ENCODE results near the gene MCCD1.

Gene MCCD1

GRCh38 chr6:31525932-31526591, 2.7 kb upstream of the MCCD1 start:
- TF ChIP-seq CTCF (conservative IDR thresholded peaks at IDR 0.05; ENCODE audit: low read length) = no peak
- peak; percentile 61 for DNase-seq (ENCODE audit: low read depth)
- H3K4me3 ChIP-seq (ENCODE audit: low read length) = no peak overlapping the region

GRCh38 chr6:31528307-31528777, 420 bp upstream of the MCCD1 start:
- H3K4me3 ChIP-seq (ENCODE audit: low read length) = no peak overlapping the region
- no peak for DNase-seq (ENCODE audit: low read depth)
- no peak for TF ChIP-seq CTCF (conservative IDR thresholded peaks at IDR 0.05; ENCODE audit: low read length)

- no peak for TF ChIP-seq CTCF (conservative IDR thresholded peaks at IDR 0.05; ENCODE audit: low read length)
- H3K4me3 ChIP-seq (ENCODE audit: low read length) = no peak overlapping the region
- DNase-seq (ENCODE audit: low read depth) = no peak
Observed at GRCh38 chr6:31529329-31530150, 778 bp downstream of the MCCD1 start.

GRCh38 chr6:31530659-31531058, 1.9 kb downstream of the MCCD1 start:
- no peak for DNase-seq (ENCODE audit: low read depth)
- H3K4me3 ChIP-seq (ENCODE audit: low read length) = no peak overlapping the region
- no peak for TF ChIP-seq CTCF (conservative IDR thresholded peaks at IDR 0.05; ENCODE audit: low read length)

- H3K4me3 ChIP-seq (ENCODE audit: low read length) = no peak overlapping the region
- no peak for TF ChIP-seq CTCF (conservative IDR thresholded peaks at IDR 0.05; ENCODE audit: low read length)
- DNase-seq (ENCODE audit: low read depth) = no peak
Observed at GRCh38 chr6:31531162-31531561, 2.4 kb downstream of the MCCD1 start.

GRCh38 chr6:31531771-31532643, 3.2 kb downstream of the MCCD1 start:
- TF ChIP-seq CTCF (conservative IDR thresholded peaks at IDR 0.05; ENCODE audit: low read length) = no peak
- no peak for DNase-seq (ENCODE audit: low read depth)

More at GRCh38 chr6:31531771-31532643, 3.2 kb downstream of the MCCD1 start:
- H3K4me3 ChIP-seq (ENCODE audit: low read length) = no peak overlapping the region

Data from AG10803 (cell line).